Measurements from ENCODE around the gene NOTCH4.
"Not testable (repeated sequence)": the region's sequence is repeated elsewhere in the genome, so short reads cannot be mapped to it uniquely, and the experiment has no call there.

The NOTCH4 gene

GRCh38 chr6:32218167-32218566, 5.7 kb downstream of the NOTCH4 start:
- no peak for TF ChIP-seq CTCF (IDR thresholded peaks at IDR 0.05; ENCODE audit: insufficient read depth, low read depth, low read length, missing control alignments)
- DNase-seq (ENCODE audit: low read depth): no peak
- no peak overlapping the region for H3K4me3 ChIP-seq (ENCODE audit: low read depth, low read length)

- H3K4me3 ChIP-seq (ENCODE audit: low read depth, low read length): no peak overlapping the region
- no peak for TF ChIP-seq CTCF (IDR thresholded peaks at IDR 0.05; ENCODE audit: insufficient read depth, low read depth, low read length, missing control alignments)
- DNase-seq (ENCODE audit: low read depth): no peak
These were observed 6.9 kb downstream of the NOTCH4 start for GRCh38 chr6:32216998-32217397.

- TF ChIP-seq CTCF (IDR thresholded peaks at IDR 0.05; ENCODE audit: insufficient read depth, low read depth, low read length, missing control alignments): no peak
- no peak for DNase-seq (ENCODE audit: low read depth)
- no peak overlapping the region for H3K4me3 ChIP-seq (ENCODE audit: low read depth, low read length)
These were observed 7.6 kb downstream of the NOTCH4 start for GRCh38 chr6:32216285-32216684.

GRCh38 chr6:32215617-32216016, 8.2 kb downstream of the NOTCH4 start:
- no peak for TF ChIP-seq CTCF (IDR thresholded peaks at IDR 0.05; ENCODE audit: insufficient read depth, low read depth, low read length, missing control alignments)
- no peak overlapping the region for H3K4me3 ChIP-seq (ENCODE audit: low read depth, low read length)
- no peak for DNase-seq (ENCODE audit: low read depth)

GRCh38 chr6:32214126-32214525, 9.7 kb downstream of the NOTCH4 start:
- no peak for TF ChIP-seq CTCF (IDR thresholded peaks at IDR 0.05; ENCODE audit: insufficient read depth, low read depth, low read length, missing control alignments)
- H3K4me3 ChIP-seq (ENCODE audit: low read depth, low read length): no peak overlapping the region
- no peak for DNase-seq (ENCODE audit: low read depth)

GRCh38 chr6:32213649-32214048, 10.2 kb downstream of the NOTCH4 start:
- no peak for DNase-seq (ENCODE audit: low read depth)
- no peak overlapping the region for H3K4me3 ChIP-seq (ENCODE audit: low read depth, low read length)
- TF ChIP-seq CTCF (IDR thresholded peaks at IDR 0.05; ENCODE audit: insufficient read depth, low read depth, low read length, missing control alignments): no peak

GRCh38 chr6:32212076-32212760, 11.6 kb downstream of the NOTCH4 start:
- TF ChIP-seq CTCF (IDR thresholded peaks at IDR 0.05; ENCODE audit: insufficient read depth, low read depth, low read length, missing control alignments): no peak
- no peak for DNase-seq (ENCODE audit: low read depth)
- no peak overlapping the region for H3K4me3 ChIP-seq (ENCODE audit: low read depth, low read length)

- DNase-seq (ENCODE audit: low read depth): not testable (repeated sequence)
These were observed 12.4 kb downstream of the NOTCH4 start for GRCh38 chr6:32211432-32211831.

More at GRCh38 chr6:32211432-32211831, 12.4 kb downstream of the NOTCH4 start:
- not testable (repeated sequence) for H3K4me3 ChIP-seq (ENCODE audit: low read depth, low read length)

All from GM12865 (cell line).